GM13976 (cell line): Measurements from ENCODE around the gene TUG1.

Experiments
- DNase-seq: peaks from one replicate; pipeline ENCODE4 v3.0.0; 2012; ENCODE audit warnings: low spot score
- CTCF ChIP-seq: IDR thresholded peaks from 2 replicates; pipeline ENCODE4 v1.5.1; 2012; ENCODE audit warnings: borderline replicate concordance, mild to moderate bottlenecking; ENCODE audit not compliant: insufficient read depth; ENCODE audit errors: extremely low read depth, missing control alignments, control extremely low read depth
- in situ Hi-C: fragments of 300-500 bp; cut with MboI; formaldehyde crosslinking; loops from one replicate; pipeline ENCODE4 v1.12.0; 2022; ENCODE audit warnings: low sequenced_read_pairs, mixed read lengths, inconsistent platforms; ENCODE audit not compliant: unreplicated experiment

The TUG1 gene

GRCh38 chr22:30932661-30933060 is 36.4 kb upstream of the TUG1 start:
- in situ Hi-C loops, result no loop called here
- no peak for TF ChIP-seq CTCF

GRCh38 chr22:30933457-30933856 is 35.6 kb upstream of the TUG1 start:
- no peak for TF ChIP-seq CTCF
- in situ Hi-C loops, result no loop called here
- DNase-seq, result no peak

More at GRCh38 chr22:30932661-30933060, 36.4 kb upstream of the TUG1 start:
- DNase-seq, result no peak

- in situ Hi-C loops, result no loop called here
- no peak for DNase-seq
- TF ChIP-seq CTCF, result no peak
Observed at GRCh38 chr22:30934053-30934452, 35.0 kb upstream of the TUG1 start.

- TF ChIP-seq CTCF, result no peak
- DNase-seq, result no peak
- in situ Hi-C loops, result no loop called here
Observed at GRCh38 chr22:30940685-30941362, 28.2 kb upstream of the TUG1 start.

- no peak for TF ChIP-seq CTCF
- no peak for DNase-seq
- in situ Hi-C loops, result no loop called here
Observed at GRCh38 chr22:30941363-30941740, 27.7 kb upstream of the TUG1 start.

- no peak for TF ChIP-seq CTCF
- DNase-seq, result no peak
- in situ Hi-C loops, result no loop called here
Observed at GRCh38 chr22:30943368-30943767, 25.7 kb upstream of the TUG1 start.
